ENCODE measurements around the gene CHODL.

Gene CHODL

DNA sequence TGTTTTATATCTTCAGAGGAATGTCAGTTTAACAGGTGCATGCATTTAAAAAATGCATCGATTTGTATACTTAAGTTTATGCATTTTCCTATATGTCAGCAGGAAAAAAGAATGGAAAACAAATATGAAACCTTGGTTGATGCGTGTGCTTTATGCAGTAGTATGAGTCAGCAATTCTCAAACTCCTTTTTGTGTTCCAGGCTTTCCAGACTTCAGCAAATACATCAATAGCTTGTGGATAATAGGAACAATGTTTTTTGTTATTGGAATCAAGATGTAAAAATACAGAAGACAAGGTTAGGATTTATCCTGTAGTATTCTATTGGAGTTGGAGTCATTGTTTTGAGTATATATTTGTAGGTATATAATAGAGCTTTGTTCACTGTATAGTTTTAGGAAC, 45.2 kb downstream of the CHODL start:
- H2AFZ ChIP-seq (ENCODE audit: low read length): no peak overlapping the region
- H3K27ac ChIP-seq (ENCODE audit: low read length): no peak overlapping the region
- no peaks in the 10 kb centered on the region for H4K20me1 ChIP-seq (ENCODE audit: insufficient read depth, low read length)
- no peaks in the 10 kb centered on the region for H3K27me3 ChIP-seq (replicated peaks; ENCODE audit: insufficient read depth, low read length)
- peaks cover 17% of the 10 kb centered on the region for H3F3A ChIP-seq (ENCODE audit: insufficient read depth, low read length)
- H3K36me3 ChIP-seq (replicated peaks; ENCODE audit: insufficient read depth, low read length): no peaks in the 10 kb centered on the region
- no peak overlapping the region for H3K9ac ChIP-seq (ENCODE audit: low read length)
- H3K4me3 ChIP-seq (ENCODE audit: low read length): no peak overlapping the region
- H3K4me2 ChIP-seq (ENCODE audit: low read depth, low read length): no peak overlapping the region
- TF ChIP-seq, protein P1, sequence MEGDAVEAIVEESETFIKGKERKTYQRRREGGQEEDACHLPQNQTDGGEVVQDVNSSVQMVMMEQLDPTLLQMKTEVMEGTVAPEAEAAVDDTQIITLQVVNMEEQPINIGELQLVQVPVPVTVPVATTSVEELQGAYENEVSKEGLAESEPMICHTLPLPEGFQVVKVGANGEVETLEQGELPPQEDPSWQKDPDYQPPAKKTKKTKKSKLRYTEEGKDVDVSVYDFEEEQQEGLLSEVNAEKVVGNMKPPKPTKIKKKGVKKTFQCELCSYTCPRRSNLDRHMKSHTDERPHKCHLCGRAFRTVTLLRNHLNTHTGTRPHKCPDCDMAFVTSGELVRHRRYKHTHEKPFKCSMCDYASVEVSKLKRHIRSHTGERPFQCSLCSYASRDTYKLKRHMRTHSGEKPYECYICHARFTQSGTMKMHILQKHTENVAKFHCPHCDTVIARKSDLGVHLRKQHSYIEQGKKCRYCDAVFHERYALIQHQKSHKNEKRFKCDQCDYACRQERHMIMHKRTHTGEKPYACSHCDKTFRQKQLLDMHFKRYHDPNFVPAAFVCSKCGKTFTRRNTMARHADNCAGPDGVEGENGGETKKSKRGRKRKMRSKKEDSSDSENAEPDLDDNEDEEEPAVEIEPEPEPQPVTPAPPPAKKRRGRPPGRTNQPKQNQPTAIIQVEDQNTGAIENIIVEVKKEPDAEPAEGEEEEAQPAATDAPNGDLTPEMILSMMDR (IDR thresholded peaks at IDR 0.05; ENCODE audit: low read length): no peak
- TF ChIP-seq EZH2phosphoT487 (IDR thresholded peaks at IDR 0.05; ENCODE audit: low read length): no peak
- TF ChIP-seq EZH2 (optimal IDR thresholded peaks at IDR 0.05; ENCODE audit: low read depth, low read length): no peak
- H3K9me3 ChIP-seq (replicated peaks; ENCODE audit: insufficient read depth, low read length): no peaks in the 10 kb centered on the region
- no peaks in the 10 kb centered on the region for H3K9me2 ChIP-seq (replicated peaks; ENCODE audit: insufficient read depth, low read length)
- no peaks in the 10 kb centered on the region for H3K79me2 ChIP-seq (ENCODE audit: low read length)
- DNase-seq: no peak
- H3K4me1 ChIP-seq (ENCODE audit: low read length): peaks cover 17% of the 10 kb centered on the region

DNA sequence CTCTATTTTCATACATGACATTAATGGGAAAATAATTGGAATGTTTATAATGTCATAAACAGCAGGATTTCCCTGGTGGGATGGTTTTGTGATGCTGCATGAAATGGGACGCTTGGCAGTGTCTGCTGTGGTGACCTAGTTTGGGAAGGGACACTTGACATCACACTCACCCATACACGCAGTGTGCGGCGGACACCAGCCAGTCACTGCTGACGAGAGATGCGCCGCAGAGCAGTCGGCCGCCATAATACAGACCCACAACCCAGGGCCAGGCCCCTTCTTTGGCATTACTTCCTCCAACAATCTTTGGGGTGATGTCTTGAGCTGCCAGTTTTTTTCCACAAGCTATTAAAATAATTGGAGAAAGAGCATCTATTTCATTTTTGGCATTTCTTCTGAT, 49.5 kb downstream of the CHODL start:
- Histone ChIP-seq H4K20me1 (ENCODE audit: insufficient read depth, low read length) (no peaks in the 10 kb centered on the region), H3K4me1 (ENCODE audit: low read length) (peaks cover 3% of the 10 kb centered on the region; the same call in 1 of the 2 replicates), H3K27ac (ENCODE audit: low read length) (no peak overlapping the region), H3K36me3 (replicated peaks; ENCODE audit: insufficient read depth, low read length) (no peaks in the 10 kb centered on the region), H3K9me3 (replicated peaks; ENCODE audit: insufficient read depth, low read length) (no peaks in the 10 kb centered on the region), H2AFZ (ENCODE audit: low read length) (no peak overlapping the region), H3K79me2 (ENCODE audit: low read length) (no peaks in the 10 kb centered on the region), H3K27me3 (replicated peaks; ENCODE audit: insufficient read depth, low read length) (no peaks in the 10 kb centered on the region), H3F3A (ENCODE audit: insufficient read depth, low read length) (no peaks in the 10 kb centered on the region), H3K4me3 (ENCODE audit: low read length) (no peak overlapping the region), H3K9me2 (replicated peaks; ENCODE audit: insufficient read depth, low read length) (no peaks in the 10 kb centered on the region), H3K9ac (ENCODE audit: low read length) (no peak overlapping the region), H3K4me2 (ENCODE audit: low read depth, low read length) (no peak overlapping the region)
- DNase-seq: no peak
- TF ChIP-seq, protein P1 (IDR thresholded peaks at IDR 0.05; ENCODE audit: low read length): no peak
- TF ChIP-seq EZH2phosphoT487 (IDR thresholded peaks at IDR 0.05; ENCODE audit: low read length): no peak
- no peak for TF ChIP-seq EZH2 (optimal IDR thresholded peaks at IDR 0.05; ENCODE audit: low read depth, low read length)

DNA sequence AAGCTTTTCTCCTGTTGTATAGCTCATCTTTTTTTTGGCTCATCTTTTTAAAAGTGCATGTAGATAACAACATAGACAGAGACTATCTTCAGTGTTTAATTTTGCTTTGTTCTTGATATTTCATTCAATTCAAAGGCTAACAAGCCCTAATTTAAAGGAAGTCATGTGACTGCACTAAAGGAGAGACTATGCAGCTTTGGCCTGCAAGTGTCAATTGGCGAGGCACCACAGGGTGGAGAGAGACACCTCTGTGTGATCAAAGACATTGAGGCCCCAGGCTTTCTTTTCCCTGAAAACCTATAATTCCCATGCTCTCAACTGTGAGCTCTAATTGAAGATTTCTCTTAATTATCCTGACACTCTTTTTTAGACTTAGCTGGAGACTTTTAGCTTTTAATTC, 53.6 kb downstream of the CHODL start:
- TF ChIP-seq EZH2 (optimal IDR thresholded peaks at IDR 0.05; ENCODE audit: low read depth, low read length): no peak
- TF ChIP-seq EZH2phosphoT487 (IDR thresholded peaks at IDR 0.05; ENCODE audit: low read length): no peak
- TF ChIP-seq, protein P1 (IDR thresholded peaks at IDR 0.05; ENCODE audit: low read length): peak; percentile 30
- no peak overlapping the region for H2AFZ ChIP-seq (ENCODE audit: low read length)
- no peaks in the 10 kb centered on the region for H3K36me3 ChIP-seq (replicated peaks; ENCODE audit: insufficient read depth, low read length)
- no peaks in the 10 kb centered on the region for H3K4me1 ChIP-seq (ENCODE audit: low read length)
- no peak overlapping the region for H3K9ac ChIP-seq (ENCODE audit: low read length)
- no peaks in the 10 kb centered on the region for H3K27me3 ChIP-seq (replicated peaks; ENCODE audit: insufficient read depth, low read length)
- DNase-seq: no peak
- H3K27ac ChIP-seq (ENCODE audit: low read length): no peak overlapping the region
- no peaks in the 10 kb centered on the region for H3K9me2 ChIP-seq (replicated peaks; ENCODE audit: insufficient read depth, low read length)
- no peaks in the 10 kb centered on the region for H3F3A ChIP-seq (ENCODE audit: insufficient read depth, low read length)
- no peak overlapping the region for H3K4me2 ChIP-seq (ENCODE audit: low read depth, low read length)
- H4K20me1 ChIP-seq (ENCODE audit: insufficient read depth, low read length): no peaks in the 10 kb centered on the region
- no peak overlapping the region for H3K4me3 ChIP-seq (ENCODE audit: low read length)
- no peaks in the 10 kb centered on the region for H3K9me3 ChIP-seq (replicated peaks; ENCODE audit: insufficient read depth, low read length)
- no peaks in the 10 kb centered on the region for H3K79me2 ChIP-seq (ENCODE audit: low read length)
